ENCODE results near the gene PIK3R1. TPM values are rescaled to one million over a fixed set of nuclear protein-coding genes. Genes with fewer than 3 reads are reported as not detected.

The PIK3R1 gene
- total and polyA plus RNA-seq, 10 of the 15 experiments (the other 5 are each of a cell fraction or from before 2014, with no cell fraction given): 7.8 to 38.4 (median 15.7) TPM

- TF ChIP-seq CUX1 (IDR thresholded peaks at IDR 0.05; ENCODE audit: insufficient replicate concordance, low read depth, low read length) (no peak), PAX8 (IDR thresholded peaks at IDR 0.05) (no peak), ZNF217 (IDR thresholded peaks at IDR 0.05) (no peak)
Measured at GRCh38 chr5:68259700-68260099, 44.1 kb downstream of the PIK3R1 start (continued).

- CTCF ChIA-PET: interaction anchor here (2.0 to 6.1 kb wide), 3 partner anchors 10 to 1014 kb away, joined by 6 to 50 read pairs (median 6); no protein-coding TSS in a partner anchor
- Histone ChIP-seq H3K4me1 (ENCODE audit: control insufficient read depth, insufficient read depth, low read length) (no peaks in the 10 kb centered on the region), H3K4me3 (no peak overlapping the region), H4K20me1 (ENCODE audit: control insufficient read depth, insufficient read depth) (no peaks in the 10 kb centered on the region; the same call in 1 of the 2 replicates), H3K9me3 (replicated peaks; ENCODE audit: control insufficient read depth, insufficient read depth, low read length) (no peaks in the 10 kb centered on the region; the same call in 2 of the 3 replicates), H3K27ac (ENCODE audit: control insufficient read depth, insufficient read depth) (no peak overlapping the region), H3K79me2 (ENCODE audit: control insufficient read depth, insufficient read depth, low read length) (peaks cover 11% of the 10 kb centered on the region), H3K4me2 (ENCODE audit: control insufficient read depth, insufficient read depth) (no peak overlapping the region), H3K9ac (ENCODE audit: control insufficient read depth, insufficient read depth, low read length) (no peak overlapping the region), H3K36me3 (ENCODE audit: control insufficient read depth in 2 of 2, insufficient read depth in 2 of 2, low read length in 1 of 2) (peaks cover 0 to 1% of the 10 kb centered on the region in 2 experiments; a peak in 2 of 4 replicates), H2AFZ (ENCODE audit: control insufficient read depth, low read depth, low read length) (no peak overlapping the region), H3K27me3 (replicated peaks in 1 of 2; ENCODE audit: control insufficient read depth in 2 of 2, insufficient read depth in 2 of 2, low read length in 1 of 2) (no peaks in the 10 kb centered on the region)
- WGBS (ENCODE audit: insufficient coverage, insufficient replicate concordance, low lambda C conversion rate, missing lambda C conversion rate): 78% methylated on average over 3 of the region's 3 CpGs
- POLR2A ChIA-PET: no interaction called here
- DNase-seq (ENCODE audit: low read depth, low spot score) (no peak), FAIRE-seq (no peak), ATAC-seq (peak; percentile 61)
- RAD21 ChIA-PET (ENCODE audit: unreplicated experiment): interaction anchor here (2.3 kb wide), 1 partner anchor 9 kb away, joined by 11 read pairs; no protein-coding TSS in a partner anchor
- BruUV-seq (replicated peaks): no TSS peak
- SMC1A ChIA-PET (ENCODE audit: uncharacterized antibody, unreplicated experiment): interaction anchor here (1.4 to 9.9 kb wide), 2 partner anchors 10 to 1014 kb away, joined by 4 to 118 read pairs; no protein-coding TSS in a partner anchor
- in situ Hi-C loops (cut with MboI): no loop called here
- intact Hi-C loops (cut with micrococcal nuclease; ENCODE audit: unreplicated experiment): no loop called here
- TF ChIP-seq ASH2L (IDR thresholded peaks at IDR 0.05; ENCODE audit: borderline replicate concordance, low read depth) (no peak), PKNOX1 (IDR thresholded peaks at IDR 0.05) (no peak), CBX5 (IDR thresholded peaks at IDR 0.05; ENCODE audit: low read depth) (no peak), KLF5 (IDR thresholded peaks at IDR 0.05; ENCODE audit: partially characterized antibody) (no peak), ZNF687 (IDR thresholded peaks at IDR 0.05) (no peak)
Measured at GRCh38 chr5:68260467-68260866, 44.9 kb downstream of the PIK3R1 start.

All from GM12878 (cell line).